ENCODE results near the gene MKRN1. TPM values are rescaled to one million over a fixed set of nuclear protein-coding genes. Genes with fewer than 3 reads are reported as not detected.
"Not testable (repeated sequence)": the region's sequence is repeated elsewhere in the genome, so short reads cannot be mapped to it uniquely, and the experiment has no call there.

MKRN1 gene, protein sequence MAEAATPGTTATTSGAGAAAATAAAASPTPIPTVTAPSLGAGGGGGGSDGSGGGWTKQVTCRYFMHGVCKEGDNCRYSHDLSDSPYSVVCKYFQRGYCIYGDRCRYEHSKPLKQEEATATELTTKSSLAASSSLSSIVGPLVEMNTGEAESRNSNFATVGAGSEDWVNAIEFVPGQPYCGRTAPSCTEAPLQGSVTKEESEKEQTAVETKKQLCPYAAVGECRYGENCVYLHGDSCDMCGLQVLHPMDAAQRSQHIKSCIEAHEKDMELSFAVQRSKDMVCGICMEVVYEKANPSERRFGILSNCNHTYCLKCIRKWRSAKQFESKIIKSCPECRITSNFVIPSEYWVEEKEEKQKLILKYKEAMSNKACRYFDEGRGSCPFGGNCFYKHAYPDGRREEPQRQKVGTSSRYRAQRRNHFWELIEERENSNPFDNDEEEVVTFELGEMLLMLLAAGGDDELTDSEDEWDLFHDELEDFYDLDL
- polyA plus RNA-seq (ENCODE audit: insufficient read length): 128 TPM
- long read RNA-seq, donor 1, transcript MKRN1-202 (5 exons, 1,601 nt): major isoform, 31 of 48 reads
- long read RNA-seq, donor 1, transcript MKRN1-201 (8 exons, 3,151 nt): minor isoform, 14 of 48 reads
- long read RNA-seq, donor 1, partial matches to known transcripts: 0 of 48 reads
- long read RNA-seq, donor 1, other reads (novel, unspliced or antisense): 0 of 48 reads
- long read RNA-seq, donor 2, transcript MKRN1-201 (8 exons, 3,151 nt): major isoform, 16 of 25 reads
- long read RNA-seq, donor 2, transcript MKRN1-202 (5 exons, 1,601 nt): minor isoform, 8 of 25 reads
- long read RNA-seq, donor 2, partial matches to known transcripts: 0 of 25 reads
- long read RNA-seq, donor 2, other reads (novel, unspliced or antisense): 0 of 25 reads
- long read RNA-seq, donor 3, transcript MKRN1-201 (8 exons, 3,151 nt): major isoform, 13 of 22 reads
- long read RNA-seq, donor 3, transcript MKRN1-202 (5 exons, 1,601 nt): minor isoform, 7 of 22 reads
- long read RNA-seq, donor 3, partial matches to known transcripts: 0 of 22 reads
- long read RNA-seq, donor 3, other reads (novel, unspliced or antisense): 0 of 22 reads
- long read RNA-seq, donor 4, partial matches to known transcripts: 0 of 2 reads
- long read RNA-seq, donor 4, other reads (novel, unspliced or antisense): 0 of 2 reads
- long read RNA-seq, donor 5, transcript MKRN1-202 (5 exons, 1,601 nt): minor isoform, 16 of 54 reads
- long read RNA-seq, donor 5, transcript MKRN1-201 (8 exons, 3,151 nt): major isoform, 37 of 54 reads
- long read RNA-seq, donor 5, partial matches to known transcripts: 0 of 54 reads
- long read RNA-seq, donor 5, other reads (novel, unspliced or antisense): 0 of 54 reads
- long read RNA-seq, donor 6, transcript MKRN1-202 (5 exons, 1,601 nt): major isoform, 26 of 54 reads
- long read RNA-seq, donor 6, transcript MKRN1-201 (8 exons, 3,151 nt): minor isoform, 18 of 54 reads
- long read RNA-seq, donor 6, partial matches to known transcripts: 5 of 54 reads
- long read RNA-seq, donor 6, other reads (novel, unspliced or antisense): 0 of 54 reads
- long read RNA-seq, donor 7, transcript MKRN1-202 (5 exons, 1,601 nt): minor isoform, 19 of 61 reads
- long read RNA-seq, donor 7, transcript MKRN1-201 (8 exons, 3,151 nt): major isoform, 40 of 61 reads
- long read RNA-seq, donor 7, partial matches to known transcripts: 0 of 61 reads
- long read RNA-seq, donor 7, other reads (novel, unspliced or antisense): 0 of 61 reads
- long read RNA-seq, donor 8, transcript MKRN1-201 (8 exons, 3,151 nt): major isoform, 9 of 15 reads
- long read RNA-seq, donor 8, partial matches to known transcripts: 0 of 15 reads
- long read RNA-seq, donor 8, other reads (novel, unspliced or antisense): 0 of 15 reads

DNA sequence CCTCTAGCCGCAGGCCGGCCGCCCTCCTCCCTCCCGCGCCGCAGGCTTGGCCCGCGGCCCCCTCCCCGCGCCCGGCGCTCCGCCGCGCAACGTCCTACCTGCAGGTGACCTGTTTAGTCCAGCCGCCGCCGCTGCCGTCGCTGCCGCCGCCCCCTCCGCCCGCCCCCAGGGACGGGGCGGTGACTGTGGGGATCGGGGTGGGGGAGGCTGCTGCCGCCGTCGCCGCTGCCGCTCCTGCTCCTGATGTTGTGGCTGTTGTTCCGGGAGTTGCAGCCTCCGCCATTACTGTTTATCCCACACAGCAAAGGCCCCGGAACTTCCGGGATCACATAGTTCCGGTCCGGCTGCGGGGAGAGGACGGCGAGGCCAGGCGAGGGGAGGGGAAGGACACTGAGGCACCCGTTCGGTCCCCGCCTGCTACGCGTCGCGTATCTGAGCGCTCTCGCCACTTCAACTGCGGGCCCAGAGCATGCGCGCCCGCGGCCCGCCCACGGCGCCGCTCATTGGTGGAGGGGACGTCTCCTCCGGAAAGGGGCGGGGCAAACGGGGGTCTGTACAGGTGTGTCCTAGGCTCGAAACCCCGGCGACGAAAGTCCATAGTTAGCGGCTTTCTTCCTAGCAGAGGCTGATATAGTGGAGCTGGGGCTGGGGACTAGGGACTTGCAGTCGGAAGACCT lies at the start of gene MKRN1:
Gene MKRN1 (minus strand): TSS at position 444 of the 677 bp plus-strand sequence. CDS start 161 bp downstream, at position 283.
- peak; percentile 93 for DNase-seq

DNA sequence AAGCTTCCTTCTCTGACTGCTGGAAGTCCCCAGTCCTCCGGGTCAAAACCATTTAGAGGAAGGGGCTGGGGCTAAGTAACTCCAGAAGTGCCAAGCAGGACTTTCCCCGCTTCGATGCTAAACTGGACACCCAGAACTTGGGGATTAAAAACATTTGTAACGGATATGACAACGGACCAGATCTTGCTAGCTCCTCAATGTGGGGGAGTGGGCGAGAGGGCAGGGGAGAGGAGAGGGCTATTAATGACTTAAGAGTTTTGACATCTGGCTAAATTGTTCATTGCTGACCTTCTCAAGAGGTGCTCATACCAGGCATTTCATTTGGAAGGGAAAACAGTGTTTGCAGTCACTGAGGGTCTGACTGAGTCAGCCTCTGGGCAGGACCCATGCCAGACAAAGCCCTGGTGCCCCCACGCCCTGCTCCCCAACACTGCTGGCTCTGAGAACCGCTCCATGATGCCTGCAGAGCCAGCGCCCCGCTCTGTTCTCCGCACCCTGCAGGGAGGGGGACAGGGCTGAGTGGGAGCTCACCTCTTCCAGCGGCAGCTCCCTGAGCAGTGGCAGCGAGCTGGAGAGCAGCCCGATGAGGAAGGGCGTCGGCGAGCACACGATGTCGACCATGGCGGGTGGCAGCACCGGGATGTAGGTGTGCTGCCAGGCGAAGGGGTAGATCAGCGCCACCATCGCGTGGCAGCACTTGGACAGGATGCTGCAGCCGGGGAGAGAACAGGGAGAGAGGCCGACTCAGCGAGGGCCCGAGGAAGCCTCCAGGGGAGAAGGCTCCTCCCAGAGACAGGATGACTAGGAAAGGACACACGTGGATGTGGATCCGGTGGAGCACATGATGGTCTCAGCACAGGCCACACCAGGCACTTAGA lies 47.7 kb upstream of the MKRN1 start:
- DNase-seq: no peak

DNA sequence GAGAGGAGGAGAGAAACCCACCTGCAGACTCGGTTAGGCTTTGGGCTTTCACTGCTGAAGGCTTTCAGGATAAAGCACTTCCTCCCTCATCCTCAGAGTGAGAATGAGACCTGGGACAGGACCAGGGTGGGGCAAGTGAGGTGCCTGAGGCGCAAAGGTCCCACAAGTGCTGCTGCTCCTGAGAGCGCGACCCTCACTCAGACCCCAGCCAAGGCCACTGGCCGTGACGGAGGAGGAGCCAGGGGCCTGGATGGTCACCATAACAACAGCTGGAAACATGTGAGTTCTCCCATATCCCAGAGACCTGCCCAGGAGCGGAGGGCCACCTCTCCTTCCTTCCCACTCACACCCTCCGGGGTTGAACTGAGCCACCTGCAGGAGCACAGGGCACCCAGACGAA lies 46.9 kb upstream of the MKRN1 start:
- DNase-seq: no peak

DNA sequence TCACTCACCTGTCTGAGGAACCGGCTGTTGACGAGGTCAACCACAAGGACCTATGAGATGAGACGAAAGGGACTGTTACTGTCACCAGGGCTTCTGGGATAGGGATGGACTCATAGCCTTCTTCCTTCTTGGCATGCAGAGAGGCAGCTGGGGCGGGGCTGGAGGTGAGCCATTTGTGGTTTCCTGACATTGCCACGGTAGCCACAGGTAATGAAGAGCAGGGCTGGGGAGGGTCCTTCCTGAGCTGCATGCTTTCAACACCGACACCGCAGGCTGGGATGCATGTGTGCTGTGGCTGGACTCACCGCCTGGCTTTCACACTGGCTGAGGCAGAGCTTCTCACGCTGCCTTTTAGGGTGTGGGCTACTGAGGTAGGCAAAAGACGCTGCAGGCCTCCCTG lies 46.4 kb upstream of the MKRN1 start:
- no peak for DNase-seq

DNA sequence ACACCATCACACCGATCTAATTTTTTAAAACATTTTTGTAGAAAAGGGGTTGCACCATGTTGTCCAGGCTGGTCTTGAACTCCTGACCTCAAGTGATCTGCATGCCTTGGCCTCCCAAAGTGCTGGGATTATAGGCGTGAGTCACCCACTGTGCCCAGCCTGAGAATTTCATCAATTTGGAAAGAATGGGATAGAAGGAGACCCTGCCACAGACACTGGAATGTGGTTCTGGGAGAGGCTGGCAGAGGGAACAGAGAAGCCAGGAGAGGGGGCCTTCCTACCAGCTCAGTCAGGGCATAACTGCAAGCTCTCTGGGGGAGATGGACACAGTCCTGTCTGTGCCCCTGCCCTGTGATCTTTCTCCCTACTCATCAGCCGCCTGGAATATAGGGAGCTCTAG lies 42.1 kb upstream of the MKRN1 start:
- DNase-seq: no peak

DNA sequence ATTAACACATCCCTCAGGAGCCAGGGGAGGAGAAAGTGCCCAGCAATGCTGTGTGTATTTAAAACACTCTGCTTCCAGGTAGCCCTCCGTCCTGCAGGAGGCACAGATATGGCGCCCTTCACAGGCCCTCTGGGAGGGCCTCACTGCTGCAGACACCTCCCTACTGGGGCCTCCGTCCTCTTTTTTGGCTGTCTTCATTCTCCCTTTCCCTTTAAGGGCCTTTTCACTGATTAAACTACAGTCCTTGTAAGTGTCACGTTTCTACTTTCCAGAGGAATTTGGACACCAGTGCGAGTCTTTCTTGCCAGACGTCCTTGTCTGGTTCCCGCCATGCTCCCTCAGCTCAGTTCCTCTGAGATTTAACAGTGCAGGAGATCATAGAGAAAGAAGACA lies 39.7 kb upstream of the MKRN1 start:
- no peak for DNase-seq

DNA sequence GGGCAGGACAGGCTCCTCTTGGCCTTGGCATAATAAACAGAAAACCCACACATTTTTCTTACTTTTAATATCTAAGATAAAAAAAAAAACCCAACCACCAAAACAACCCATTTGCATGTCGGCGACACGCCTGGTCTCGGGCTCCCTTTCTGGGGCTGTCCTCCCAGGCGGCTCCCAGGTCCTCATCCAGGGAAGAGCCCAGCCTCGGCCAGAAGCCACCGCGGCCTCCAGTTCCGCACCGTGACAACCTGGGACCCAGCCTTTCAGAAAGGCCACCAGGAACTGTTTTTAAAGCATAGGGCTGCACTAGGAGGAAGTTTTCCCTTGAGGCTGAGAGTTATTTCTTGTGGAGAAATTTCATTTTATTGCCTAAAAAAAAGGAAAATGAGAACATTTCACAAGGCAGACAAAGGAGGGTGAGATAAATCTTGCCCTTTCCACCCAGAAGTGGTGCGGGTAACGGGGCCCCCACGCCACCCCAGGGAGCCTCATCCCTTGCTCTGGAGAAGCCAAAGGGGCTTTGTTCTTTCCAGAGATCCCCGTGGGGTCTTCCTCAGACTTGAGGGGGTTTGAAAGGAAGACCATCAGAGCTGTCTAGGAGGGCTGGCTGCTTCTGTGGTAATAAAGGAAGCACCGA lies 39.2 kb upstream of the MKRN1 start:
- no peak for DNase-seq

DNA sequence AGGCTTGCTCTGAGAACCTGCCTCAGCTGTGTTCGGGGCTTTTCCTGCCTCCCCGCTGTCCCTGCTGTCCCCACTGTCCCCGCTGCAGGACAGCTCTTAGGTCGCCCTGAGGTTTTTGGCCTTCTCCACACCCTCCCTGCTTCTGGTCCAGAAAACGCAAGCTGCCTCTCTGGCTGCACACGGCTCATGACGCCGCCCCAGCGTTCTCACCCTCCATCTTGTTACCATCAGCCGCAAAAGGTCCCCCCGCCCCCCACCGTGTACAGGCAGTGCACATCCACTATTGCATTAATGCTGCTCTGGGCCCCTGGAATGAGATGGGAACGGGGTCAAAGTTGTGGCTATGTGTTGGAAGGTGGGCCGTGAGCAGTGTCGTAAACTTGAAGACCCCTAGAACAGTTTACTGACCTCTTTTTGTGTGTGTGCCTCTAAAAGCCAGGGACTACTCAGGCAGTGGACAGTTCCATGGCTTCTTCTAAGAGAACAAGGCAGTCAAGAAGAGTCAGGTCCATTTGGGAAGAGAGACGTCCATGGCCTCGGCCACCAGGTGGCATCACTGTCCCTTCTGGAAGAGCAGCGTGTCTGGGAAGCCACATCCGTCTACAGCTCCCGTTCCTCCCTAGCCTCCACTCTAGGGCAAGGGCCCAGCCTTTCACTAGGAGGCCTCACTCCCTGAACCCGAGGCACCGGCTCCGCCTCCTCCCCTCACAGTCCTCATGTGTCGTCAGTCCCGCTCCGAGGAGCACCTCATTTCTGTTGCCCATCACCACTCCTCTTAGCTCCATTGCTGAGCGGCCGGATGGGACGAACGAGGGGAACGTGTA lies 38.5 kb upstream of the MKRN1 start:
- peak; percentile 91 for DNase-seq

DNA sequence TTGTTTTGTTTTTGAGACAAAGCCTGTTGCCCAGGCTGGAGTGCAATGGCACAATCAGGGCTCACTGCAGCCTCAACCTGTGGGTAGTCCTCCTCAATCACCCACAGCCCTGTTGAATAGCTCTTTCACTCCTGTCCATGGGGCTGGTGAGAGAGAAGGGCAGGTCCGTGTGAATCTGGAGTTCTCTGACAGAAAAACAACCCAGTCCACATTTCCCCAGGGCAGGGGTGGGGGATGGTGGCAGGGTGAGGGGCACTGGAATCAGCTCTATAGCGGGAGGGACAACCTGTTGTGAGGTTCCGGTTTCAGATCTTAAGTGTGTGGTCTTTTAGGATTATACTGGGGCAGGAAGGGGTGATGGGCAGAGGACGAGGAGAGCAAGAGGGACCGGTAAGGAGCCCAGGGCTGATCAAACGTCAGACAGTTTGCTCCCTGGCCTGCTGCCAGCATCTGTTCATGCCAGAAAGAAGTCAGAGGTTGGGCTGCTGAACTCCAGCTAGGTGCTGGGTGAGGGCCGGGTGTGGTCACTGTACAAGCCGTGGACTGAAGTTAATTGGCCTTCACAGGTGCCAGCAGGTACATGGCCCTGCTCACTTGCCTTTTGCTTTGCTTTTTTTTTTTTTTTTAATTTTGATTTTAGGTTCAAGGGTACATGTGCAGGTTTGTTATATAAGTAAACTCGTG lies 33.2 kb upstream of the MKRN1 start:
- DNase-seq: no peak

DNA sequence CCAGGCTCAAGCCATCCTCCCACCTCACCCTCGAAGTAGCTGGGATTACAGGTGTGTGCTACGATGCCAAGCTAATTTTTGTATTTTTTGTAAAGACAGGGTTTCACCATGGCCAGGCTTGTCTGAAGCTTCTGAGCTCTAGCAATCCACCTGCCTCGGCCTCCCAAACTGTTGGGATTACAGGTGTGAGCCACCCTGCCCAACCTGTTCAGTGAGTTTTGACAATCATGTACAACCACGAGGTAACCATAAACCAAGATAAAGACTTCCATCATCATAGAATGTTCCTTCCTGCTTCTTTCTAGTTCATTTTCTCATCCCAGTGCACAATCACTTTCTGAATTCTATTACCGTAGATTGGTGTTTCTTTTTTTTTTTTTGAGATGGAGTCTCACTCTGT lies 30.5 kb upstream of the MKRN1 start:
- DNase-seq: no peak

DNA sequence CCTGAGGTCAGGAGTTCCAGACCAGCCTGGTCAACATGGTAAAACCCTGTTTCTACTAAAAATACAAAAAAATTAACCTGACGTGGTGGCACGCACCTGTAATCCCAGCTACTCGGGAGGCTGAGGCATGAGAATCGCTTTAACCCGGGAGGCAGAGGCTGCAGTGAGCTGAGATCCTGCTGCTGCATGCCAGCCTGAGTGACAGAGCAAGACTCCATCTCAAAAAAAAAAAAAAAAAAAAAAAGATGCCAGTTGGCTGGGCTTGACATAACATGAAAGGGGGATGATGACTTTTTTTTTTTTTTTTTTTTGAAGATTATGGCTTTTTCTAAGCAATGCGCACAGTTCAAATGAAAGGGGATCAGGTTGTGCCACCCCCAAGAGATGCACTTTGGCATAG lies 28.3 kb upstream of the MKRN1 start:
- DNase-seq: not testable (repeated sequence)

DNA sequence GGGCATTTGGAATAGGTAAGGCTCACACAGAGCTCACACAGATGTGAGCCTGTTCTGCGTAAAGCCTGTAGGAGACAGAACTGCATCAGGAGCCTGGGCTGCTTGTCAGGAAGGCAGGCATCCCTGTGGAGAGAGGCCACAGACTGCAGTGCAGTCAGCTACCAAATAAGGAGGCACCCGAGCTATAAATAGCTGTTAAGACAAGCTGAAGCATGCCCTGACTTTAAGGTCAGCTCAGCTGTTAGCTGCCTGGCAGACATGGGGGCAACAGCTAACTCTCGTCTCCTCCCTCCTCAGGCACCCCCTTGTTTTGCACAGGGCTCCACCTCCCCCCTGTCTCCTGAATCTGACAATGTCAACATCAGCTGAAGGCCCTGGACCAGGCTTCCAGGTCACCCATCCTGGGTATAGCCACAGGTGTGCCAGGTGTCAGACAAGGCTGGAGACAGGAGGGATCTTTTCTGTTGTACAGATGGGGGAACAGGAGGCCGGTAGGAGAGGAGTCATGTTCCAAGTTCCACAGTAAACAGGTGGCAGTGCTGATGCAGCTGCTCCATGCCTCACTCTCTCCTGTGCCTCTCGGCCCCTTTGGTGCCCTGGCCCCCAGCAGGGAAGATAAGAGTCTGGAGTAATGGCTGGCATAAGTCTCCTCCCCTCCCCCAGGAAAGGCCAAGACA lies 27.6 kb upstream of the MKRN1 start:
- DNase-seq: no peak

DNA sequence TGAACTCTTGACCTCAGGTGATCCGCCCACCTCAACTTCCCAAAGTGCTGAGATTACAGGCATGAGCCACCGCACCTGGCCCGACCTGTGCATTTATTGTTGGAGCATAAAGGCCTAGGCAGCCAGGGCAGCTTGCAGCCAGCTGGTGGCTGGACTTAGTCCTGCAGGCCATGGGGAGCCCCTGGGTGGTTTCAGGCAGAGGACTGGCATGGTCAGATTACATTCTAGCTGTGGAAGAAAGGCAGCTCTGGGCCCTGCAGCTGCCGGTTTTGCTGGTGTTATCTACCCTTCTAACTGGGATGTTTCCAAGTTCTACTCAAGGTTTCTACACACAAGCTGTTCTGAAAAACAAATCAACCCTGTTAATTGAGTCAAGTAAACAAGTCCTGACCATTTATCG lies 22.7 kb upstream of the MKRN1 start:
- no peak for DNase-seq

DNA sequence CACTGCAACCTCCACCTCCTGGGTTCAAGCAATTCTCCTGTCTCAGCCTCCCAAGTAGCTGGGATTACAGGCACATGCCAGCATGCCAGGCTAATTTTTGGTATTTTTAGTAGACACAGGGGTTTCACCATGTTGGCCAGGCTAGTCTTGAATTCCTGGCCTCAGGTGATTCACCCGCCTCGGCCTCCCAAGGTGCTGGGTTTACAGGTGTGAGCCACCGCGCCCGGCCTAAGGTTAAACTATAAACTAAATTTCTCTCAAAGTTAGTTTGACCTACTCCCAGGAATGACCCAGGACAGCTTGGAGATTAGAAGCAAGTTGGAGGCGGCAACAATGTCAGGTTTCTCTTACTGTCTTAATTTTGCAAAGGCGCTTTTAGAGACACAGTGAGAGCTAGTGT lies 18.5 kb upstream of the MKRN1 start:
- not testable (repeated sequence) for DNase-seq

DNA sequence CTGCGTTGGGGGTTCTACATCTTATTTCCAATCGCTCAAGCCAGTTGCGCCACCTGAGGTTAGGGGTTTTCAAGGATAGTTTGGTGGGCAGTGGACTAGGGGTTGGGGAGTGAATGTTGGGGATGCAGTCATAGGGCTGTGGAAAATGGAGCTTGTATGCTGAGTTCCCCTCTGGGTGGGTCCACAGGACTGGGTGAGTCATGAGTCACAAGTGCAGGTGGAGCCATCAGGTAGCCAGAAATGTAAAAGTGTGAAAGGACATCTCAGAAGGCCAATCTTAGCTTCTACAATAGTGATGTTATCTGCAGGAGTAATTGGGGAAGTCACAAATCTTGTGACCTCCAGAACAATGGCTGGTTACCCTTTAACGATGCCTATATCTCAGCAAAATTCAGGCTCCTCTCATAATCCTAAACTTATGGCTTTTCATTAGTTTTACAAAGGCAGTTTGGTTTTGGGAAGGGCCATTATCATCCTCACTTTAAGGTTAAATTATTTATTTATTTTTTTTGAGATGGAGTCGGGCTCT lies 18.0 kb upstream of the MKRN1 start:
- no peak for DNase-seq

DNA sequence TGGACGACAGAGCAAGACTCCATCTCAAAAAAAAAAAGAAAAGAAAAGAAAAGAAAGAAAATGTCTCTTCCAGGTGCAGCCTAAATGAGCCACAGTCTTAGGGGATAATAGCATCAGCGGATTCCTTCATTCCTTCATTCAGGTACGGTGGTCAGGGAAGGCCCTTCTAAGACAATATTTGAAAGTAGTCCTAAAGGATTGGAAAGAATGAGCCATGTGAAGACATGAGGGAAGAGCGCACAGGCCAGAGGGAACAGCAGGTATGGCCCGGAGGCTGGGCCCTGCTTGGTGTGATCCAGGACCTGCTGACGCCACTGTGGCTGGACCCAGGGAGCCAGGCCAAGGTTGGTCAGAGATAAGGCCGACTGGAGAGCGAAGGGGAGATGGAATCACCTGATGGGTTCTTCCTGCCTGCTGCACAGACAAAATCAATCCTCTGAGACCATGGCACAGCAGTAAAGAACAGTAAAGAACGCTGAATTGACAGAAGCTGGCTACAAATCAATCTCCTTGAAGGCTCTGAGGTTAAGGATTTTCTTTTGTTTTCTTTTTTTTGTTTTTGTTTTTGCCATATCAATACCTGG lies 16.3 kb upstream of the MKRN1 start:
- no peak for DNase-seq

Measured in left kidney (tissue), 8 donors.